Neural crest cell (in vitro differentiated cells): ENCODE results near the gene DNAJC15. TPM values are rescaled to one million over a fixed set of nuclear protein-coding genes. Genes with fewer than 3 reads are reported as not detected.

ENCODE experiments used
- DNase-seq: peaks from one replicate; pipeline ENCODE4 v3.0.0; 2021; ENCODE audit warnings: low read depth, mixed read lengths, low spot score
- H3K27ac Mint-ChIP-seq: one replicate; pipeline ENCODE4 v1.8.0; 2021; ENCODE audit warnings: mild to moderate bottlenecking, mixed read lengths; ENCODE audit not compliant: unreplicated experiment
- H3K27me3 Mint-ChIP-seq: 2 replicates; pipeline ENCODE4 v1.8.0; 2021; ENCODE audit warnings: low read depth, mild to moderate bottlenecking, mixed read lengths
- H3K36me3 Mint-ChIP-seq: 2 replicates; pipeline ENCODE4 v1.8.0; 2021; ENCODE audit warnings: low read depth, mild to moderate bottlenecking, mixed read lengths
- H3K4me1 Mint-ChIP-seq: 2 replicates; pipeline ENCODE4 v1.8.0; 2021; ENCODE audit warnings: mixed read lengths
- H3K4me3 Mint-ChIP-seq: one replicate; pipeline ENCODE4 v1.8.0; 2021; ENCODE audit warnings: mild to moderate bottlenecking, mixed read lengths
- H3K9me3 Mint-ChIP-seq: 2 replicates; pipeline ENCODE4 v1.8.0; 2021; ENCODE audit warnings: mixed read lengths
- total RNA-seq: library from RNA; stranded (reverse); gene quantifications from 2 replicates; pipeline ENCODE4 v1.2.1, GENCODE V29; 2021
- TF ChIP-seq, protein P1 (sequence below): fragments of 200-600 bp; sonication (generic); conservative IDR thresholded peaks from 2 replicates; pipeline ENCODE4 v1.5.0; 2021; ENCODE audit warnings: antibody characterized with exemption, mild to moderate bottlenecking

DNAJC15 gene
- total RNA-seq, 1 donor from 2014 or later, result 14.7 TPM

DNA sequence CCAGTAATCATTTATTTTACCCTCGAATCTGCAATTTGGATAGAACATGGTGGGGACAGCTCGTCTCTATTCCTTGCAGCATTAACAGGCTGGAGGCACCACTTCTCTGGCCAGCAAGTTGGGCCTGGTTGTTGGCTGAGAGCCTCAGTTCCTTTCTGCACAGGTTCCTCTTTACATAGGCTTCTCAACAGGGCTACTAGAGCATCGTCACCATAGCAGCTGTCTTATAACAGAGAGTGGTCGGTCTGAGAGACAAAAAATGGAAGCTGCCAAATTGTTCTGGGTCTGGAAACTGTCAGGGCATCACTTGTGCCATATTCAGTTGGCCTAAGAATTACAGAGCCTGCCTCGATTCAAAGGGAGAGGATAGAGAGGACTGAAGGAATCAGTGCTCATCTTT is 86.7 kb downstream of the DNAJC15 start:
- Mint-ChIP-seq H3K9me3 (no peaks in the 10 kb centered on the region), H3K4me1 (peaks cover 4% of the 10 kb centered on the region), H3K4me3 (no peak overlapping the region), H3K36me3 (no peaks in the 10 kb centered on the region), H3K27ac (no peak overlapping the region), H3K27me3 (no peaks in the 10 kb centered on the region)
- TF ChIP-seq, protein P1, sequence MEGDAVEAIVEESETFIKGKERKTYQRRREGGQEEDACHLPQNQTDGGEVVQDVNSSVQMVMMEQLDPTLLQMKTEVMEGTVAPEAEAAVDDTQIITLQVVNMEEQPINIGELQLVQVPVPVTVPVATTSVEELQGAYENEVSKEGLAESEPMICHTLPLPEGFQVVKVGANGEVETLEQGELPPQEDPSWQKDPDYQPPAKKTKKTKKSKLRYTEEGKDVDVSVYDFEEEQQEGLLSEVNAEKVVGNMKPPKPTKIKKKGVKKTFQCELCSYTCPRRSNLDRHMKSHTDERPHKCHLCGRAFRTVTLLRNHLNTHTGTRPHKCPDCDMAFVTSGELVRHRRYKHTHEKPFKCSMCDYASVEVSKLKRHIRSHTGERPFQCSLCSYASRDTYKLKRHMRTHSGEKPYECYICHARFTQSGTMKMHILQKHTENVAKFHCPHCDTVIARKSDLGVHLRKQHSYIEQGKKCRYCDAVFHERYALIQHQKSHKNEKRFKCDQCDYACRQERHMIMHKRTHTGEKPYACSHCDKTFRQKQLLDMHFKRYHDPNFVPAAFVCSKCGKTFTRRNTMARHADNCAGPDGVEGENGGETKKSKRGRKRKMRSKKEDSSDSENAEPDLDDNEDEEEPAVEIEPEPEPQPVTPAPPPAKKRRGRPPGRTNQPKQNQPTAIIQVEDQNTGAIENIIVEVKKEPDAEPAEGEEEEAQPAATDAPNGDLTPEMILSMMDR, result no peak
- no peak for DNase-seq

DNA sequence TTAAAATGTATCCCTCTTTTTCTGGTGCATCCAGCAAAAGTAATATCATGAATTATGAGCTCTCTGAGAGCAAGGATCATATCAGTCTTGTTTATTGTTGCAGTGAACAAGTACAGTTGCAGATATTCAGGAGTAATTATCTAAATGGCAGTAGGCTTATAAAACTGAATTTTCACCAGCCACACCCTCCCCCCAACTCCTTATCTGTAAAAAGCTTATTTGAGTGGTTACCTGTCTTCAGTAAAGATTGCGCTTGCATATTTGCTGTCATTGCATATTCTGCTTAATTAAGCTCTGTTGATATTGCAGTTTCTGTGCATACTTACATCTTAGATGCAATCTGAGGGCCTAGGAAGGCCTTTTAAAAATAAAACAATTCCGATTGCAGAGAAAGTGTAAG is 87.3 kb downstream of the DNAJC15 start:
- H3K4me3 Mint-ChIP-seq, result no peak overlapping the region
- no peak overlapping the region for H3K27ac Mint-ChIP-seq
- H3K4me1 Mint-ChIP-seq, result peaks cover 4% of the 10 kb centered on the region
- DNase-seq, result no peak
- H3K9me3 Mint-ChIP-seq, result no peaks in the 10 kb centered on the region
- TF ChIP-seq, protein P1, result no peak
- H3K27me3 Mint-ChIP-seq, result no peaks in the 10 kb centered on the region
- no peaks in the 10 kb centered on the region for H3K36me3 Mint-ChIP-seq

DNA sequence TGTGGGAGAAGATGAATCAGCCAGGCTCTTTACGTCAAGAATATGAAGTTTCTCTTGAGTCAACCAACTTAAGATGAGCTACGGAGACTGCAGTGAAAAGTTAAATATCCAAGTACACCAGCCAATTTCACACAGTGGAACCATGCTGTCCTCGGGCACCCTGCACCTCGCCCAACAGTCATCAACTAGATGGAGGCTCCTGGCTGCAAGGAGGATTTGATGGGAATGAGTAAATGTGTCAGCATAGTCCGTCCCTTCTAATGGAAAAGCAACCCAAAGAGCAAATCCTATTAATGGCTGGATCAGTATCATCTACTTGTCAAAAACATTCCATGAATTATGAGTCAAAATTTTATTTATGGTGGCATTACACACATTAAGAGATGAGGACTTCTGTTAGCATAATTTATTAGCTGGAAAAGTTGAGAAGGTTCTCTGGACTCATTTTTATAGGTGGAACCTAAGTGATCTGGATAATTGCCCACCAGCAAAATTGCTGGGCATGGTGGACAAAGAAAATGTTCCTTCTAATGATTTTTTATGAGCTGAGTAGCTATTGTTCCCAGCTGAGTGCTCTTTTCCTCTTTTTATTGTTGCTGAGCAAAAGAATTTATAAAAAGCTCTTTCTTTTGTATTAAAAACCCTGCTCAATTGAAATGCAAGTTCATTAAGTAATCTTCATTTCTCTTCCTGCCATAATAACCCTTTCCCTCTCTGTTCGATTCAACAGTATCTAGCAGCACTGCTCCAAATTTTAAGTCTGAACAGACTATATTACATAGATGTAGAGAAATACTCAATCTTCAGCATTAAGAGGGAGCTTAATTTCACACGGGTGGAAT is 88.4 kb downstream of the DNAJC15 start:
- no peaks in the 10 kb centered on the region for H3K9me3 Mint-ChIP-seq
- H3K36me3 Mint-ChIP-seq, result no peaks in the 10 kb centered on the region
- H3K4me1 Mint-ChIP-seq, result no peaks in the 10 kb centered on the region
- DNase-seq, result no peak
- H3K27ac Mint-ChIP-seq, result no peak overlapping the region
- no peak overlapping the region for H3K4me3 Mint-ChIP-seq
- H3K27me3 Mint-ChIP-seq, result no peaks in the 10 kb centered on the region
- TF ChIP-seq, protein P1, result no peak

DNA sequence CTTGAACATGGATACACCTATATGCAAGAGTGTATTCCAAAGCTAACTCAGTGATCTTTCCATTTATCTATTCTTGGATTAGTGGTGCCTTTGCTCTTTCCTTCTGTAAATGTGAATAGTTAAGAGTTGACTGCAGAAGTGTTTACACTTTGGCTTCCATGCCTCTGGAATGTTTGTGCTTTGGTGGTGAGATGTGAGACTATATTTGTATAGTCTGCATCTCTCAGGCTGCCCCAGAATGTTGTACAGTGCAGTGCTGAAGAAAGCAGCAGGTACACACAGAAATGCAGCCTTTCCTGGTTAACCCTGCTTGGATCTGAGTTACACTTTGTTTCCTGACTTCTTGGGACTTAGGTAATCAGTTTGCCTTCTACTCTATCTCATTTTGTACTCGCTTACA is 90.2 kb downstream of the DNAJC15 start:
- H3K27me3 Mint-ChIP-seq, result no peaks in the 10 kb centered on the region
- no peak for DNase-seq
- no peaks in the 10 kb centered on the region for H3K9me3 Mint-ChIP-seq
- no peak overlapping the region for H3K27ac Mint-ChIP-seq
- H3K4me3 Mint-ChIP-seq, result no peak overlapping the region
- TF ChIP-seq, protein P1, result no peak
- H3K36me3 Mint-ChIP-seq, result no peaks in the 10 kb centered on the region
- peaks cover 3% of the 10 kb centered on the region for H3K4me1 Mint-ChIP-seq

DNA sequence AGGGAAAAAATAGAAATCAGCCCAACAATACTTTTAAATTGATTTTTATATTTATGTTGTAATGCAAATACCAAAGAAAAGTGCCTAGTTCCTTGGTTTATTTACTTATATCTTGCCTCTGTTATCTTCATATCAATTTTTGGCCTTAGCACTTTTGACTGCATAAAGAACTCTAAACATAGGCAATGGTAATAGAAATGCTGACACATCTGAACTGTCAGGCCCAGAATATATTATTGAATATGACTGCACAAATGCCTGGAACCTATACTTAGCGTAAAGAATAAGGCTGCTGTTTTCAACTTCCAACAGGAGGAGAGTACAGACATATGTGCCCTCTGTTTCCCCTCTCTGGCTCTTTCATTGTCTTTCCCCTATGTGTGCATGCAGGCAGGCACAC is 91.1 kb downstream of the DNAJC15 start:
- DNase-seq, result no peak
- TF ChIP-seq, protein P1, result no peak
- no peak overlapping the region for H3K27ac Mint-ChIP-seq
- peaks cover 12% of the 10 kb centered on the region for H3K4me1 Mint-ChIP-seq
- H3K4me3 Mint-ChIP-seq, result no peak overlapping the region
- no peaks in the 10 kb centered on the region for H3K27me3 Mint-ChIP-seq
- H3K36me3 Mint-ChIP-seq, result no peaks in the 10 kb centered on the region
- no peaks in the 10 kb centered on the region for H3K9me3 Mint-ChIP-seq
